ENCODE results near the gene TIMM17B. TPM values are rescaled to one million over a fixed set of nuclear protein-coding genes. Genes with fewer than 3 reads are reported as not detected.

Gene TIMM17B
- total RNA-seq, 4 donors from 2014 or later = 27.1 to 58.9 (median 34.6) TPM

DNA sequence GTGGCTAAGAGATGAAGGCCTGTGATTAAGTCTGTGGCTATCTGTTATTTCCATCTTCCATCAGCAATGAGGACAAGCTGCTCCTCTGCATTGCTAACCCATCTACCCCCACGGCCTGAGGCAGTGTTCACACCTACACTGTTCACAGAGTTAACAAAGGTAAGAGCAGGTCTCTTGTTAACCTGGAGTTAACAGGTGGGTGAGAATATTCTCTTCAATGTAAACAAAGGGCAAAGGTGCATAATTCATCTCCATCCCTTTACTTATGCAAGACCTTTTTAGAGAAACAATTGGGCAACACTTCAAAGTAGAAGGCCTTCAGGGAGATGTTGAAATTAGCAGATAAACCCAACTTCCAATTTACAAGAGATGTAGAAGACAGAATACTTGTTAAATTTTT is 11.0 kb upstream of the TIMM17B start:
- Histone ChIP-seq H3K4me3 (no peak overlapping the region), H3K27me3 (no peaks in the 10 kb centered on the region), H3K36me3 (peaks cover 0 to 57% (median 0%) of the 10 kb centered on the region in 3 donors), H3K9me3 (no peaks in the 10 kb centered on the region), H3K27ac (no peak overlapping the region), H3K4me1 (peaks cover 0 to 27% (median 0%) of the 10 kb centered on the region in 3 donors)
- WGBS, 2 donors = 71 to 80% methylated on average over 1 of the region's 1 CpG
- no peak for TF ChIP-seq POLR2A (IDR thresholded peaks at IDR 0.05)
- no peak for TF ChIP-seq CTCF (IDR thresholded peaks at IDR 0.05)
- no peak for DNase-seq
- intact Hi-C loops (cut with DNase I) = no loop called here

- peaks cover 0 to 6% (median 0%) of the 10 kb centered on the region in 3 donors for H3K4me1 ChIP-seq
- no peaks in the 10 kb centered on the region for H3K9me3 ChIP-seq
- no peaks in the 10 kb centered on the region for H3K27me3 ChIP-seq
- TF ChIP-seq POLR2A (IDR thresholded peaks at IDR 0.05) (no peak), CTCF (IDR thresholded peaks at IDR 0.05) (no peak)
- no peak for DNase-seq
- no peak overlapping the region for H3K4me3 ChIP-seq
- H3K36me3 ChIP-seq = peaks cover 0 to 88% (median 3%) of the 10 kb centered on the region in 3 donors
- WGBS, 2 donors = 79% methylated on average over 9 of the region's 20 CpGs; no CpG with 5 or more reads in 1 of the 2 donors
- intact Hi-C loops (cut with DNase I) = no loop called here
- no peak overlapping the region for H3K27ac ChIP-seq
Observed at GRCh38 chrX:48905090-48905790, 7.7 kb upstream of the TIMM17B start.

GRCh38 chrX:48904626-48905025 is 7.1 kb upstream of the TIMM17B start:
- H3K36me3 ChIP-seq = peaks cover 0 to 88% (median 3%) of the 10 kb centered on the region in 3 donors
- no peak for TF ChIP-seq POLR2A (IDR thresholded peaks at IDR 0.05)
- TF ChIP-seq CTCF (IDR thresholded peaks at IDR 0.05) = no peak
- no peaks in the 10 kb centered on the region for H3K27me3 ChIP-seq
- H3K9me3 ChIP-seq = no peaks in the 10 kb centered on the region
- no peak overlapping the region for H3K27ac ChIP-seq
- 60 to 80% methylated on average over 1 to 5 of the region's 14 CpGs for WGBS, 2 donors
- intact Hi-C loops (cut with DNase I) = no loop called here
- no peak for DNase-seq
- H3K4me1 ChIP-seq = peaks cover 0 to 3% (median under 1%) of the 10 kb centered on the region in 3 donors
- H3K4me3 ChIP-seq = no peak overlapping the region

GRCh38 chrX:48904180-48904579 is 6.6 kb upstream of the TIMM17B start:
- H3K27me3 ChIP-seq = no peaks in the 10 kb centered on the region
- intact Hi-C loops (cut with DNase I) = no loop called here
- peaks cover 0 to 8% (median 5%) of the 10 kb centered on the region in 3 donors for H3K4me1 ChIP-seq
- TF ChIP-seq CTCF (IDR thresholded peaks at IDR 0.05) (no peak), POLR2A (IDR thresholded peaks at IDR 0.05) (no peak)
- H3K36me3 ChIP-seq = peaks cover 0 to 88% (median 3%) of the 10 kb centered on the region in 3 donors
- 55 to 75% methylated on average over 2 to 5 of the region's 8 CpGs for WGBS, 2 donors
- H3K4me3 ChIP-seq = no peak overlapping the region
- no peak for DNase-seq
- H3K27ac ChIP-seq = no peak overlapping the region
- no peaks in the 10 kb centered on the region for H3K9me3 ChIP-seq

- H3K27ac ChIP-seq = no peak overlapping the region
- 70 to 73% methylated on average over 2 to 6 of the region's 6 CpGs for WGBS, 2 donors
- peaks cover 0 to 79% (median 3%) of the 10 kb centered on the region in 3 donors for H3K36me3 ChIP-seq
- H3K9me3 ChIP-seq = no peaks in the 10 kb centered on the region
- intact Hi-C loops (cut with DNase I) = no loop called here
- TF ChIP-seq POLR2A (IDR thresholded peaks at IDR 0.05) (no peak), CTCF (IDR thresholded peaks at IDR 0.05) (no peak)
- no peak for DNase-seq
- H3K4me1 ChIP-seq = peaks cover 0 to 17% (median 8%) of the 10 kb centered on the region in 3 donors
- no peaks in the 10 kb centered on the region for H3K27me3 ChIP-seq
- no peak overlapping the region for H3K4me3 ChIP-seq
Observed at GRCh38 chrX:48903290-48903689, 5.7 kb upstream of the TIMM17B start.
